ENCODE data around the gene SLC6A9. TPM values are rescaled to one million over a fixed set of nuclear protein-coding genes. Genes with fewer than 3 reads are reported as not detected.

Gene SLC6A9
- total and polyA plus RNA-seq, 2 of the 8 experiments (the other 6 are each of a cell fraction or from before 2014, with no cell fraction given), result 20.2 to 24.2 TPM

- Histone ChIP-seq H2AK5ac (ENCODE audit: low read depth, low read length) (no peak overlapping the region), H3K4ac (replicated peaks; ENCODE audit: insufficient read length, low read depth, low read length) (no peak overlapping the region), H2BK12ac (ENCODE audit: low read depth, low read length) (no peak overlapping the region), H3K14ac (ENCODE audit: insufficient read length) (no peak overlapping the region), H3K4me1 (replicated peaks in 1 of 4; ENCODE audit: control insufficient read depth in 3 of 4, insufficient read depth in 4 of 4, low read length in 3 of 4) (peaks cover 0 to 4% (median 2%) of the 10 kb centered on the region in 4 experiments; a peak in 2 of 7 replicates), H4K20me1 (replicated peaks in 1 of 2; ENCODE audit: control insufficient read depth in 1 of 2, insufficient read depth in 2 of 2, low read length in 2 of 2) (no peaks in the 10 kb centered on the region), H3K18ac (ENCODE audit: extremely low read depth, low read length) (no peak overlapping the region), H3K23me2 (ENCODE audit: low read depth, low read length) (no peaks in the 10 kb centered on the region), H4K5ac (ENCODE audit: insufficient read length, low read depth, low read length) (no peak overlapping the region), H2BK5ac (ENCODE audit: low read depth, low read length) (no peak overlapping the region), H3K9ac (replicated peaks in 1 of 4; ENCODE audit: extremely low read depth in 1 of 4, low read depth in 3 of 4, low read length in 3 of 4) (no peak overlapping the region), H3K23ac (ENCODE audit: insufficient read length) (no peak overlapping the region), H3K4me3 (ENCODE audit: extremely low read depth in 1 of 4, insufficient read depth in 2 of 4, low read depth in 3 of 4, low read length in 4 of 4) (no peak overlapping the region), H2BK15ac (ENCODE audit: low read length) (no peak overlapping the region), H3K27me3 (replicated peaks in 1 of 4; ENCODE audit: control insufficient read depth in 3 of 4, extremely low read depth in 1 of 4, insufficient read depth in 3 of 4, low read length in 3 of 4) (no peaks in the 10 kb centered on the region), H4K8ac (ENCODE audit: extremely low read depth, insufficient read depth, low read length) (no peak overlapping the region), H3K9me3 (ENCODE audit: insufficient read depth in 2 of 2, low read depth in 1 of 2, low read length in 1 of 2) (no peaks in the 10 kb centered on the region), H3K4me2 (ENCODE audit: insufficient read depth in 1 of 2, low read depth in 2 of 2, low read length in 2 of 2) (no peak overlapping the region), H2BK120ac (replicated peaks; ENCODE audit: low read depth, low read length) (no peak overlapping the region), H2AFZ (ENCODE audit: low read length) (no peak overlapping the region), H3K56ac (replicated peaks; ENCODE audit: insufficient read length, low read depth, low read length) (no peak overlapping the region), H3K79me1 (ENCODE audit: low read depth, low read length) (no peaks in the 10 kb centered on the region), H4K91ac (replicated peaks; ENCODE audit: insufficient read length, low read length) (no peak overlapping the region), H3K79me2 (ENCODE audit: control insufficient read depth in 1 of 2, insufficient read depth in 2 of 2, low read length in 2 of 2) (no peaks in the 10 kb centered on the region), H2BK20ac (ENCODE audit: low read length) (no peak overlapping the region), H3K36me3 (ENCODE audit: control insufficient read depth in 2 of 4, insufficient read depth in 4 of 4, low read length in 3 of 4) (no peaks in the 10 kb centered on the region), H3K27ac (ENCODE audit: low read depth, low read length) (no peak overlapping the region)
- POLR2A ChIA-PET (ENCODE audit: partially characterized antibody), result no interaction called here
- DNase-seq (ENCODE audit: low read depth in 1 of 2, low spot score in 2 of 2), result no peak
- FAIRE-seq, result no peak
- CTCF ChIA-PET (ENCODE audit: partially characterized antibody), result no interaction called here
- WGBS, 2 experiments (ENCODE audit: extremely low coverage in 1 of 2, insufficient coverage in 1 of 2, insufficient read length in 1 of 2, insufficient replicate concordance in 2 of 2, low coverage in 1 of 2, low lambda C conversion rate in 2 of 2, missing lambda C conversion rate in 1 of 2), result 93% methylated on average over 4 of the region's 4 CpGs; no CpG with 5 or more reads in 1 of the 2 experiments
- TF ChIP-seq NANOG (IDR thresholded peaks at IDR 0.05; ENCODE audit: insufficient read depth, low read depth, low read length, poor library complexity, severe bottlenecking), result no peak
- TF ChIP-seq CHD2 (IDR thresholded peaks at IDR 0.05; ENCODE audit: low read length), result no peak
- TF ChIP-seq RXRA (IDR thresholded peaks at IDR 0.05; ENCODE audit: insufficient read depth, low read depth, low read length), result no peak
- no peak for TF ChIP-seq RAD21 (IDR thresholded peaks at IDR 0.05 in 1 of 2, conservative IDR thresholded peaks at IDR 0.05 in 1 of 2; ENCODE audit: low read depth in 2 of 2, low read length in 2 of 2)
- TF ChIP-seq TEAD4 (IDR thresholded peaks at IDR 0.05; ENCODE audit: low read depth, low read length), result no peak
- TF ChIP-seq KDM1A (IDR thresholded peaks at IDR 0.05; ENCODE audit: borderline replicate concordance, low read length), result no peak
- no peak for TF ChIP-seq GABPA (IDR thresholded peaks at IDR 0.05; ENCODE audit: borderline replicate concordance, insufficient read depth, low read length)
- no peak for TF ChIP-seq ATF3 (IDR thresholded peaks at IDR 0.05; ENCODE audit: insufficient read depth, low read depth, low read length)
- TF ChIP-seq SIN3A (conservative IDR thresholded peaks at IDR 0.05 in 1 of 2, IDR thresholded peaks at IDR 0.05 in 1 of 2; ENCODE audit: low read depth in 1 of 2, low read length in 2 of 2), result no peak
- no peak for TF ChIP-seq TCF12 (IDR thresholded peaks at IDR 0.05; ENCODE audit: low read depth, low read length)
- TF ChIP-seq JUND (IDR thresholded peaks at IDR 0.05; ENCODE audit: low read length), result no peak
Measured at GRCh38 chr1:44079566-44079965, 48.3 kb upstream of the SLC6A9 start.

All from H1 (cell line).